Measurements from ENCODE around the gene TMEM255B. TPM values are rescaled to one million over a fixed set of nuclear protein-coding genes. Genes with fewer than 3 reads are reported as not detected.

The TMEM255B gene
- total RNA-seq, 1 donor from 2014 or later = 8.4 TPM

DNA sequence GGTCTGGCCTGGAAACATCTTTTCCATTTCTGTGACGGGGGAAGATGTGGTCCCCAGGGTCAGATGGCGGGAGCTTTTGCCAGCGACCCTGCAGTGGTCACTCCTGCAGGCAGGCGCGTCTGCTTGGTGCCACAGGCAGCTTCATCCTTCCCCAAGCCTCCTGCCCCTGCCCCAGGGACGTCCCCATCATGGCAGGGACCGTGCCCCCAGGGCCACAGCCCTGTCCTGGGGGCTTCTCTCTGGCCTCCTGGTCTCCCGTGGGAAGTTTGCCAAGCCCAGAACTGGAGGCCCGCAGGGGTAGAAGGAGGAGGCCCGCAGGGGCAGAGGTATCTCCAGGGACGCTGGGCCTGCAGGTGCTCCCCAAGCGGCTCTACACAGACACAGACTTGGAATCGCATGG lies 47.5 kb downstream of the TMEM255B start:
- Mint-ChIP-seq H3K27me3 (ENCODE audit: low read depth, unreplicated experiment) (peaks cover 5% of the 10 kb centered on the region), H3K9me3 (ENCODE audit: unreplicated experiment) (peaks cover 5% of the 10 kb centered on the region), H3K36me3 (ENCODE audit: low read depth, unreplicated experiment) (peaks cover 2% of the 10 kb centered on the region), H3K4me3 (ENCODE audit: unreplicated experiment) (no peak overlapping the region), H3K4me1 (ENCODE audit: low read depth, unreplicated experiment) (peaks cover 4% of the 10 kb centered on the region), H3K27ac (ENCODE audit: unreplicated experiment) (no peak overlapping the region)
- Histone ChIP-seq H3K79me2 (ENCODE audit: insufficient read depth, low read length) (no peaks in the 10 kb centered on the region), H3K9me3 (ENCODE audit: insufficient read depth, low read depth, low read length) (peaks cover 17% of the 10 kb centered on the region), H2AFZ (ENCODE audit: low read depth, low read length) (no peak overlapping the region), H4K20me1 (ENCODE audit: insufficient read depth, low read length) (no peaks in the 10 kb centered on the region), H3K9ac (ENCODE audit: low read length) (no peak overlapping the region), H3K4me3 (ENCODE audit: insufficient read depth, low read depth, low read length) (no peak overlapping the region), H3K36me3 (ENCODE audit: insufficient read depth, low read length) (no peaks in the 10 kb centered on the region), H3K4me1 (ENCODE audit: insufficient read depth, low read length) (peaks cover 7% of the 10 kb centered on the region), H3K4me2 (ENCODE audit: low read length) (no peak overlapping the region), H3K27ac (ENCODE audit: low read depth, low read length) (no peak overlapping the region), H3K27me3 (ENCODE audit: insufficient read depth, low read length) (no peaks in the 10 kb centered on the region)
- no peak for FAIRE-seq
- no peak for DNase-seq (ENCODE audit: low read depth)
- TF ChIP-seq, protein P1, sequence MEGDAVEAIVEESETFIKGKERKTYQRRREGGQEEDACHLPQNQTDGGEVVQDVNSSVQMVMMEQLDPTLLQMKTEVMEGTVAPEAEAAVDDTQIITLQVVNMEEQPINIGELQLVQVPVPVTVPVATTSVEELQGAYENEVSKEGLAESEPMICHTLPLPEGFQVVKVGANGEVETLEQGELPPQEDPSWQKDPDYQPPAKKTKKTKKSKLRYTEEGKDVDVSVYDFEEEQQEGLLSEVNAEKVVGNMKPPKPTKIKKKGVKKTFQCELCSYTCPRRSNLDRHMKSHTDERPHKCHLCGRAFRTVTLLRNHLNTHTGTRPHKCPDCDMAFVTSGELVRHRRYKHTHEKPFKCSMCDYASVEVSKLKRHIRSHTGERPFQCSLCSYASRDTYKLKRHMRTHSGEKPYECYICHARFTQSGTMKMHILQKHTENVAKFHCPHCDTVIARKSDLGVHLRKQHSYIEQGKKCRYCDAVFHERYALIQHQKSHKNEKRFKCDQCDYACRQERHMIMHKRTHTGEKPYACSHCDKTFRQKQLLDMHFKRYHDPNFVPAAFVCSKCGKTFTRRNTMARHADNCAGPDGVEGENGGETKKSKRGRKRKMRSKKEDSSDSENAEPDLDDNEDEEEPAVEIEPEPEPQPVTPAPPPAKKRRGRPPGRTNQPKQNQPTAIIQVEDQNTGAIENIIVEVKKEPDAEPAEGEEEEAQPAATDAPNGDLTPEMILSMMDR (IDR thresholded peaks at IDR 0.05; ENCODE audit: insufficient read depth, low read depth, low read length) = no peak
- no peak for TF ChIP-seq EZH2 (IDR thresholded peaks at IDR 0.05; ENCODE audit: insufficient read depth, low read length)

DNA sequence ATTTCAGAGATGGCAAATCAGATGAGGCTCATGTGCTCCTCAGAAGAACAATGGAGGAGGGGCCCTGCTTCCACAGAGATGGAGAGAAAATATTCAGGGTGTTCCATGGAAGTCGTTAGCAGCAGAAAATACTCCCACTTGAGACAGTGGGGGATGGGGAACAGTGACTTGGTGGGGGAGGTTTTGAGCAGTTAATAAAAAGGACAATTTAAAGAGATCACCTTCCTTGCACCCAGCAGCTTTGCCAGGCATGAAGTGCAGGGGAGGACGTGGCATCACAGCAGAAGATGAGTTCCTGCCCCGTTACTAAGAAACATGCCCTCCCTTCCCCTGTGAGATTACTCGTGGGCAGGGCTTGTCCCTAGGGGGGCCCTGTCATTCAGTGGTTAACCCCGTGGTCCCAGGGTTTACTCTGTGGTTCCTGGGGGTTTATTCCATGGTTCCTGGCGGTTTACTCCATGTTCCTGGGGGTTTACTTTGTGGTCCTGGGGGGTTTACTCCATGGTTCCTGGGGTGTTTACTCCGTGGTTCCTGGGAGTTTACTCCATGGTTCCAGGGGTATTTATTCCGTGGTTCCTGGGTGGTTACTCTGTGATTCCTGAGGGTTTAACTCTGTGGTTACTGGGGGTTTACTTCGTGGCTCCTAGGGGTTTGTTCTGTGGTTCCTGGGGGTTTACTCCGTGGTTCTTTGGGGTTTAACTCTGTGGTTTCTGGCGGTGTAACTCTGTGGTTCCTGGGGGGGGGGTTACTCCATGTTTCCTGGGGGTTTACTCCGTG lies 49.2 kb downstream of the TMEM255B start:
- no peak overlapping the region for H3K4me3 ChIP-seq (ENCODE audit: insufficient read depth, low read depth, low read length)
- DNase-seq (ENCODE audit: low read depth) (no peak), FAIRE-seq (no peak)
- H3K4me2 ChIP-seq (ENCODE audit: low read length) = no peak overlapping the region
- H3K4me1 ChIP-seq (ENCODE audit: insufficient read depth, low read length) = no peaks in the 10 kb centered on the region
- no peaks in the 10 kb centered on the region for H3K27me3 ChIP-seq (ENCODE audit: insufficient read depth, low read length)
- H3K4me1 Mint-ChIP-seq (ENCODE audit: low read depth, unreplicated experiment) = peaks cover 3% of the 10 kb centered on the region
- H3K36me3 Mint-ChIP-seq (ENCODE audit: low read depth, unreplicated experiment) = peaks cover 2% of the 10 kb centered on the region
- no peaks in the 10 kb centered on the region for H3K36me3 ChIP-seq (ENCODE audit: insufficient read depth, low read length)
- H3K9me3 ChIP-seq (ENCODE audit: insufficient read depth, low read depth, low read length) = peaks cover 17% of the 10 kb centered on the region
- H2AFZ ChIP-seq (ENCODE audit: low read depth, low read length) = no peak overlapping the region
- TF ChIP-seq, protein P1 (IDR thresholded peaks at IDR 0.05; ENCODE audit: insufficient read depth, low read depth, low read length) = no peak
- TF ChIP-seq EZH2 (IDR thresholded peaks at IDR 0.05; ENCODE audit: insufficient read depth, low read length) = no peak
- H3K9ac ChIP-seq (ENCODE audit: low read length) = no peak overlapping the region
- no peak overlapping the region for H3K27ac ChIP-seq (ENCODE audit: low read depth, low read length)
- peaks cover 5% of the 10 kb centered on the region for H3K9me3 Mint-ChIP-seq (ENCODE audit: unreplicated experiment)
- H3K27ac Mint-ChIP-seq (ENCODE audit: unreplicated experiment) = peak overlapping the region; percentile 41
- no peak overlapping the region for H3K4me3 Mint-ChIP-seq (ENCODE audit: unreplicated experiment)
- no peaks in the 10 kb centered on the region for H3K79me2 ChIP-seq (ENCODE audit: insufficient read depth, low read length)
- H4K20me1 ChIP-seq (ENCODE audit: insufficient read depth, low read length) = no peaks in the 10 kb centered on the region
- H3K27me3 Mint-ChIP-seq (ENCODE audit: low read depth, unreplicated experiment) = peaks cover 5% of the 10 kb centered on the region

DNA sequence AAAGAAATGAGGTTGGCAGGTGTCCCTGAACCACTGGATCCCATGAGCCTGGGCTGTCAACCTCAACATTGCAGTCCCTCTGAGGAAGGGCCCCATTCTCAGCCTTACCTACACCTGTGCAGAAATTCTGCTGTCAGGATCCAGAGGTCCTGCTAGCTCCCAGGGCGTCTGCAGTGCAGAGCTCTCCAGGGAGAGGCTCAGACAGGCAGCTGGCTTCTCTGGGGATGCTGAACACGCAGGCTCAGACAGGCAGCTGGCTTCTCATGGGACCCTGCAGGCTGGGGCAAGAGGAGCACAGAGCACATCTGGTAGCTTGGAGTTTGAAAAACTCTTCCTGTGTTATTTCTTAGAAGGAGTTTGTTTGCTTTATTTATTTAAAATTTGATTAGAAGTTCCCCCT lies 50.9 kb downstream of the TMEM255B start:
- H3K27ac ChIP-seq (ENCODE audit: low read depth, low read length) = no peak overlapping the region
- H3K27ac Mint-ChIP-seq (ENCODE audit: unreplicated experiment) = no peak overlapping the region
- no peak overlapping the region for H3K4me3 Mint-ChIP-seq (ENCODE audit: unreplicated experiment)
- peaks cover 17% of the 10 kb centered on the region for H3K9me3 ChIP-seq (ENCODE audit: insufficient read depth, low read depth, low read length)
- H3K4me3 ChIP-seq (ENCODE audit: insufficient read depth, low read depth, low read length) = no peak overlapping the region
- no peaks in the 10 kb centered on the region for H3K36me3 ChIP-seq (ENCODE audit: insufficient read depth, low read length)
- H3K27me3 ChIP-seq (ENCODE audit: insufficient read depth, low read length) = no peaks in the 10 kb centered on the region
- H3K4me1 ChIP-seq (ENCODE audit: insufficient read depth, low read length) = peaks cover 13% of the 10 kb centered on the region
- no peaks in the 10 kb centered on the region for H4K20me1 ChIP-seq (ENCODE audit: insufficient read depth, low read length)
- no peak overlapping the region for H3K9ac ChIP-seq (ENCODE audit: low read length)
- no peak overlapping the region for H3K4me2 ChIP-seq (ENCODE audit: low read length)
- TF ChIP-seq EZH2 (IDR thresholded peaks at IDR 0.05; ENCODE audit: insufficient read depth, low read length) = no peak
- TF ChIP-seq, protein P1 (IDR thresholded peaks at IDR 0.05; ENCODE audit: insufficient read depth, low read depth, low read length) = no peak
- FAIRE-seq = no peak
- peaks cover 5% of the 10 kb centered on the region for H3K27me3 Mint-ChIP-seq (ENCODE audit: low read depth, unreplicated experiment)
- H3K79me2 ChIP-seq (ENCODE audit: insufficient read depth, low read length) = no peaks in the 10 kb centered on the region
- H3K9me3 Mint-ChIP-seq (ENCODE audit: unreplicated experiment) = peaks cover 5% of the 10 kb centered on the region
- H2AFZ ChIP-seq (ENCODE audit: low read depth, low read length) = no peak overlapping the region
- H3K36me3 Mint-ChIP-seq (ENCODE audit: low read depth, unreplicated experiment) = peaks cover 2% of the 10 kb centered on the region
- DNase-seq (ENCODE audit: low read depth) = no peak
- H3K4me1 Mint-ChIP-seq (ENCODE audit: low read depth, unreplicated experiment) = peaks cover 8% of the 10 kb centered on the region
